Cardiac muscle cell (in vitro differentiated cells and primary cell): Measurements from ENCODE around the gene TPD52L1. TPM values are rescaled to one million over a fixed set of nuclear protein-coding genes. Genes with fewer than 3 reads are reported as not detected.
A peak's percentile ranks its signal among the peaks of the same experiment; 100 is the strongest.
"Not testable (repeated sequence)": the region's sequence is repeated elsewhere in the genome, so short reads cannot be mapped to it uniquely, and the experiment has no call there.

Experiments used
- DNase-seq, 2 donors: peaks; one replicate each; pipeline versions ENCODE4 v3.0.0 to v3.0.0-alpha.2; 2010 to 2017; ENCODE audit warnings: low read depth in 1 of 2, low spot score in 1 of 2
- H3K27ac ChIP-seq: fragments of 200-600 bp; sonication (generic); 2 replicates; pipeline ENCODE4 v1.5.1; 2016
- H3K27me3 ChIP-seq: fragments of 200-600 bp; sonication (generic); 2 replicates; pipeline ENCODE4 v1.6.0; 2016; ENCODE audit warnings: control low read depth
- H3K36me3 ChIP-seq: fragments of 200-600 bp; sonication (generic); 2 replicates; pipeline ENCODE4 v1.5.1; 2016; ENCODE audit warnings: control low read depth
- H3K4me1 ChIP-seq: fragments of 200-600 bp; sonication (generic); 2 replicates; pipeline ENCODE4 v1.8.1; 2017; ENCODE audit warnings: low read depth, mild to moderate bottlenecking, mixed run types
- H3K4me3 ChIP-seq: fragments of 200-600 bp; sonication (generic); 2 replicates; pipeline ENCODE4 v1.5.1; 2016; ENCODE audit warnings: mild to moderate bottlenecking
- H3K9me3 ChIP-seq: fragments of 200-600 bp; sonication (generic); 2 replicates; pipeline ENCODE4 v1.5.1; 2017; ENCODE audit warnings: low read depth, mild to moderate bottlenecking, control low read depth
- CTCF ChIP-seq: IDR thresholded peaks from 2 replicates; pipeline ENCODE4 v1.5.1; 2012; ENCODE audit warnings: low read depth, mild to moderate bottlenecking, low read length
- polyA plus RNA-seq: library from polyadenylated mRNA; unstranded; fragments of >200 nt; fragmentation: Nextera tagmentation; extraction: Ambion mirVana; gene quantifications from 2 replicates; pipeline ENCODE4 v1.2.1, GENCODE V29; 2016
- total RNA-seq: library from RNA; depleted of rRNA; stranded (reverse); fragments of >200 nt; gene quantifications from 2 replicates; pipeline ENCODE4 v1.2.3, GENCODE V29; 2016

The TPD52L1 gene
- total and polyA plus RNA-seq, 2 experiments from 2014 or later, result 49.2 to 72.8 TPM

- no peaks in the 10 kb centered on the region for H3K4me1 ChIP-seq
- DNase-seq, result no peak
- TF ChIP-seq CTCF, result no peak
- no peaks in the 10 kb centered on the region for H3K27me3 ChIP-seq
- H3K27ac ChIP-seq, result no peak overlapping the region
- no peaks in the 10 kb centered on the region for H3K9me3 ChIP-seq
- H3K36me3 ChIP-seq, result no peaks in the 10 kb centered on the region
- no peak overlapping the region for H3K4me3 ChIP-seq
These were observed 29.4 kb upstream of the TPD52L1 start for GRCh38 chr6:125124049-125124669.

GRCh38 chr6:125125856-125126255 is 27.7 kb upstream of the TPD52L1 start:
- DNase-seq, H3K27ac ChIP-seq: not testable (repeated sequence)

GRCh38 chr6:125129354-125129753 is 24.2 kb upstream of the TPD52L1 start:
- DNase-seq, result no peak
- H3K9me3 ChIP-seq, result no peaks in the 10 kb centered on the region
- H3K27ac ChIP-seq, result no peak overlapping the region
- H3K4me3 ChIP-seq, result no peak overlapping the region
- no peaks in the 10 kb centered on the region for H3K27me3 ChIP-seq
- TF ChIP-seq CTCF, result no peak
- H3K36me3 ChIP-seq, result no peaks in the 10 kb centered on the region
- no peaks in the 10 kb centered on the region for H3K4me1 ChIP-seq

More at GRCh38 chr6:125125856-125126255, 27.7 kb upstream of the TPD52L1 start:
- not testable (repeated sequence) for H3K4me3 ChIP-seq, H3K9me3 ChIP-seq, H3K27me3 ChIP-seq, H3K36me3 ChIP-seq, H3K4me1 ChIP-seq

- DNase-seq, result peak in 1 of 2 donors; percentile 44
- no peak for TF ChIP-seq CTCF
- Histone ChIP-seq H3K27ac (no peak overlapping the region), H3K27me3 (no peaks in the 10 kb centered on the region), H3K4me1 (no peaks in the 10 kb centered on the region), H3K4me3 (no peak overlapping the region), H3K9me3 (no peaks in the 10 kb centered on the region), H3K36me3 (no peaks in the 10 kb centered on the region)
These were observed 21.5 kb upstream of the TPD52L1 start for GRCh38 chr6:125132058-125132457.

GRCh38 chr6:125136378-125136777 is 17.2 kb upstream of the TPD52L1 start:
- no peak overlapping the region for H3K27ac ChIP-seq
- H3K4me3 ChIP-seq, result no peak overlapping the region

More at GRCh38 chr6:125136378-125136777, 17.2 kb upstream of the TPD52L1 start:
- no peak for DNase-seq
- TF ChIP-seq CTCF, result no peak
- Histone ChIP-seq H3K36me3 (no peaks in the 10 kb centered on the region), H3K27me3 (no peaks in the 10 kb centered on the region), H3K4me1 (no peaks in the 10 kb centered on the region), H3K9me3 (no peaks in the 10 kb centered on the region)
